GM18511 (cell line): ENCODE measurements around the gene TNPO1.
"Not testable (repeated sequence)": the region's sequence is repeated elsewhere in the genome, so short reads cannot be mapped to it uniquely, and the experiment has no call there.

Source experiments
- ATAC-seq: cut with Tn5 transposase; IDR thresholded peaks from one replicate; pipeline ENCODE4 v1.9.1; 2021; ENCODE audit warnings: mild to moderate bottlenecking, moderate library complexity; ENCODE audit not compliant: unreplicated experiment

Gene TNPO1

DNA sequence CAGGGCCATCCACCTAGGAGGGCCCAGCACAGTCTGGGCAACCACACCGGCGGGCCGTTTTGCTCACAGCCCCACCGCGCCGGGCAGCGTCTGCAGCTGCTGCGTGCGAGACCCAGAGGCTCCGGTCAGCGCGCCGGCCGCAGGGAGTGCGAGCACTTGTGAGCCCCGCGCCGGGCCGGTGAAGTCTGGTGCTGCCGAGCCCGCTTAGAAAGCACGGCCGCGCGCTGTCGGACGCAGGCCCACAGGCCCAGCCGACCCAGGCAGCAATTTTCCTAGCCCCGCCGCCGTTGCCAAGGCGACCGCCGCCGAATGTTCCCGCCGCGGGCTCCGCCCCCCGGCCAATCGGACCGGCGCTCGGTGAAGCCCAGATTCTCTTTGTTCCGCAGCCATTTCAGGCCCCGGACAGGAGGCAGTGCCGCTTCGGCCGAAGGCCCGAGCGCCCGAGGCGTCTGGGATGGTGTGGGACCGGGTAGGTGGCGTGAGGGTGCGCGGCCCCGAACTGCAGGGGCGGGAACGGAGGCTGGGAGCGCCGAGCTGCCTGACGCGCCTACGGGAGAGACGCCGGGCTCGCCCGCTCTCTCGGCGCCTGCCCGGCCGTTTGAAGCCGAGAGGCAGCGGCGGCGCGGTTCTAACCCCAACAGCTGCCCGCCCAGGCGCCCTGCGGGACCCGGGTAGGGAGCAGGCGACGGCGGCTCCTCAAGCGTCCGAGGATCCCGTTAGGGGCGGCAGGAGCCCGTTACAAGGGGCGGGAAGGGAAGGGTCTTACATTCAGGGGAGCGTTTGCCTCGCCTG is at the start of gene TNPO1:
Gene TNPO1, plus strand, starts transcription at position 378 of the 792 bp plus-strand sequence. Its CDS starts 77 bp downstream, at position 455.
- ATAC-seq, result peak; percentile 84

DNA sequence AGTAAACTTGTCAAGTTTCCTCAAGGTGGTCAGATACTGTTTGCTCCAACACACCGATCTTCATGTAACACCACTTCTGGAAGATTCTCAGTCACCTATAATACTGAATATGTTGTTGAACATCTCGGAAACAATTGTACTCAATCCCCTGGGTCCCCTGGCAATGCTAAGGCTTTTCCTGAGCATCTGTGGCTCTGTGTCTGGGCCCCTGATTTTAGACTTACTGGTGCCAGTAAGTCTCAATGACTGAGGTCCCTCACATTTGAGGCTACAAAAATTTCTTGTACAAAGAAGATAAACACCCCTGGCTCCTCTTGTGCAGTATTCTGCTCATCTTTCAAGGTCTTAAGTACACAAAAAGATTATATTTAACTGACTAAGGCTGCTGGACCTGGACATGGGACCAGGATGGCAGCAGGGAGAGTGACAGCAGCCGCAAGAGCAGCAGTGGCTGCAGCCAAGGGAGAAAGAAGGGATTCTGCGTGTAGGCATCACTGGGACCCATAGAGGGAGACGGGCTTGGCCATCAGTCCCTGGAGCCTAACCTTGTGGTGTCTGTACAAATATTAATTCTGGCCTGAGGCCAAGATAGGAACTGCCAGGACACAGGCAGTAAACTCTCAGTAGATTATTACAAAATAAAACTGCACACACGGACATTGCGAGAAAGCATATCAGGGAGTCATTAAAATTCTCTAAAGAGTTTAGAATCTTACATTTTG is 49.0 kb upstream of the TNPO1 start:
- no peak for ATAC-seq

- no peak for ATAC-seq
Observed at GRCh38 chr5:72770266-72770665, 46.2 kb upstream of the TNPO1 start.

GRCh38 chr5:72776684-72777083 is 39.8 kb upstream of the TNPO1 start:
- ATAC-seq, result no peak

- no peak for ATAC-seq
Observed at GRCh38 chr5:72779520-72779919, 36.9 kb upstream of the TNPO1 start.

GRCh38 chr5:72783354-72783753 is 33.1 kb upstream of the TNPO1 start:
- no peak for ATAC-seq

GRCh38 chr5:72784129-72784528 is 32.3 kb upstream of the TNPO1 start:
- no peak for ATAC-seq

DNA sequence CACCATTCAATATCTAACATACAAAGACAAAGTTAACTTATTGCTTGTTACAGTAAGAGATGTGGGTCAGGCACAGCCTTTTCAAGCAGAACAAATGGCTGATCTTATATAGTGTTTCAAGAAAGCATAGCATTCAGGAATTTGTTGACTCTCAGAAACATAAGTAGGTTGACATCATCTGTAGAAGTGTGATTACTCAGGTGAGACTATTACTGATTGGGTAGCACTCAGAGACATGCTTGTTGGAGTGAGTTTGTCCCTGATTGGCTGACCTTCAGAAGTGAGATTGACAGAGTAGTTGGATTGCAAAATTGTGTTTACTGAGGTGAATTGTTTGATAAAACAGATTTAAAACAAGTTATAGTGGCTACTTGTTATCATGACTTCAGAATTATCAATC is 30.7 kb upstream of the TNPO1 start:
- ATAC-seq, result no peak

- no peak for ATAC-seq
Observed at GRCh38 chr5:72786676-72787075, 29.8 kb upstream of the TNPO1 start.

DNA sequence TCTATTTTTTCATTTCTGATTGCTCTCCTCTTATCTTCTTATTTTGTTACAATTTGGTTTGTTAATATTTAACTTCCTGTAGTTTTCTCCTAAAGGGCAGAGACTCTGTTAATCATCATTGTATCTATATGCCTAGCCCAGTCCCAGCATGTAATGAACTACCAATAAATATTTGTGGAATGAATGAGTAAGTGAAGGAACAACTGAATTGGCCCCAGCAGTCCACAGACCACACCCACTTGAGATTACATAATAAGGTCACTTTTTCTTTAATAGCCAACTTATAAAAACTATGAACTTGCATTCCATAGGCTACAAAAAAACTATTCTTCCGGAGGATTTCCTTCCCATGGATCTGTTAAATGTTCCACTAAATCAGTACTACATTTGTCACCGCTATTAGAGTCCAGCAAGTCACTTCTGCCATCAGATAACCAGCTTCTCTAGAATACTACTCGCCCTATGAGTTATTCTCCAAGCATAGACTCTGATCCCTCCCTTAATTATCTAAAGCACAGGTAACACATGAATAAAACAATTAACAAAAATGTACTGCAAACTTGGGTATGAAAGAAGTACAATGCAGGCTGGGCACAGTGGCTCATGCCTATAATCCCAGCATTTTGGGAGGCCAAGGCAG is 27.5 kb upstream of the TNPO1 start:
- ATAC-seq, result no peak

DNA sequence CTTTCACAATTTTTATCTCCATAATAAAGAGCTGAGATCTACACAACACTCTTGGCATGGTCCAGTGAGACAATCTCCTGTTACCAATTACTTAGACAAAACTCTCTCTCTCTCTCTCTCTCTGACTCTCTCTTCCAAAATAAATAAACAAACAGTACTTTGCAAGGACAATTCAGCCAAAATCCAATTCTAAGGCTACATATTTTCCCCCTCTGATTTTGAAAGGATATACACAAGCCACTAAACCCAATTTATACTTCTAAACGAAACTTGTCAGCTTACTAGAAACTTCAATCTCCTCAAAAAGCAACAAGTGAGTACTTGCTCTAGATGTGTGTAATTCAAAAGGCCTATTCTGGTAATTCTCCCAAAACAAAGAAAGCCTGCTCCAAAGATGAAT is 26.3 kb upstream of the TNPO1 start:
- no peak for ATAC-seq

GRCh38 chr5:72792662-72793061 is 23.8 kb upstream of the TNPO1 start:
- ATAC-seq, result not testable (repeated sequence)

DNA sequence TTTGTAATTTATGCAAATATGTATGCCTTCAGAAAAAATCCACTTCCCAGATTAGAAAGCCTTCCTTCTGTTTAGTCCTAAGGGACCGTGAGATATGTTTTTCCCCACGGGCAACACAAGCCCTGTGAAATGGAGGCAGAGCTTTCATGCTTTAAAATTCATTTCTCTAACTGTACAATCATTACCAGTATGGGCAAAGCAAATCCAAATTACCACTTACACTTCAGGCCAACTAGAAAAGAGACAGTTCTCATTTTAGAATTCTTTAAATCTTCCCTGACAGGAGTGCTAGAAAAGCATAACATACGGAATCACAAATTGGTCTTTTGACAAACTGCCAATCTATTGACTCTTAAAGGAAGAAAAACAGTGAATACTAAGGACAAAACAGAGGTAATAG is 20.5 kb upstream of the TNPO1 start:
- no peak for ATAC-seq

- ATAC-seq, result no peak
Observed at GRCh38 chr5:72799721-72800120, 16.7 kb upstream of the TNPO1 start.

DNA sequence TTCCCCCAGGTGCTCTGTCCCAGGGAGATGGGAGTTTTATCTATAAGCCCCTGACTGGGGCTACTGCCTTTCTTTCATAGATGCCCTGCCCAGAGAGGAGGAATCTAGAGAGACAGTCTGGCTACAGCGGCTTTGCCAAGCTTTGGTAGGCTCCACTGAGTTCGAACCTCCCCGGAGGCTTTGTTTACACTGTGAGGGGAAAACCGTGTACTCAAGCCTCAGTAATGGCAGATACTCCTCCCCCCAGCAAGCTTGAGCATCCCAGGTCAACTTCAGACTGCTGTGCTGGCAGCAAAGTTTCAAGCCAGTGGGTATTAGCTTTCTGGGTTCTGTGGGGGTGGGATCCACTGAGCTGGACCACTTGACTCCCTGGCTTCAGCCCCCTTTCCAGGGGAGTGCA is 7.8 kb upstream of the TNPO1 start:
- not testable (repeated sequence) for ATAC-seq

DNA sequence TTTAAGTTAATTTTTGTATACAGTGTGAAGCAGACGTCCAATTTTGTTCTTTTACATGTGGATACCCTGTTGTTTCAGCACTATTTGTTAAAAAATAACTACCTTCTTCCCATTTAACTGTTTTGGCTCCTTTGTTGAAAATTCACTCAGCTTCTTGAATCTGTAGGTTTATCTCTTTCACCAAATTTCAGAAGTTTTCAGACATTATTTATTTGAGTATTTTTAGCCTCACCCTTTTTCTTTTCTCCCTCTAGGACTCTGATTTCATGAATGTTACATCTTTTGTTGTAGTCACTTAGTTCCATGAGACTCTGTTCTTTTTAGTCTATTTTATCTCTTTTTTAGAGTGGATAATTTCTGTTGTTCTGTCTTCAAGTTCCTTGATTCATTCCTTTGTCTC is 4.6 kb upstream of the TNPO1 start:
- ATAC-seq, result no peak

GRCh38 chr5:72812488-72812887 is 4.0 kb upstream of the TNPO1 start:
- ATAC-seq, result no peak

- ATAC-seq, result no peak
Observed at GRCh38 chr5:72814104-72814503, 2.4 kb upstream of the TNPO1 start.

DNA sequence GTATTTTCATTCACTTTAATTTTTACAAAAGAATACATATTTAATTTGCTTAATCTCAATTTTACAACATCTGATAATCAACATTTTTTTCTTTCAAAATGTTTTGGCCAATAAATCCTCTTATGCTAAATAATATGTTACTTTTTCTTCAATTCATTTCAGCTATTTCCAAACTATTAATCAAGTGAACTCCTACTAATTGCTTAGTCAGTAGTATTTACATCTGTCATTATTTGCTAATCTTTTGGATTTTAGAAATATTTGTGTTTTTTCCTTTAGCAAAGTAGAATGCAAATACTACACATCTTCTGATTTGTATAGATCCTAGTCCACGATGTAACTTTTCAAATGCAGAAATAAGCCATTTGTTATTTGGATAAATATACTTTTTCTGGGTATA is 1.6 kb upstream of the TNPO1 start:
- no peak for ATAC-seq

DNA sequence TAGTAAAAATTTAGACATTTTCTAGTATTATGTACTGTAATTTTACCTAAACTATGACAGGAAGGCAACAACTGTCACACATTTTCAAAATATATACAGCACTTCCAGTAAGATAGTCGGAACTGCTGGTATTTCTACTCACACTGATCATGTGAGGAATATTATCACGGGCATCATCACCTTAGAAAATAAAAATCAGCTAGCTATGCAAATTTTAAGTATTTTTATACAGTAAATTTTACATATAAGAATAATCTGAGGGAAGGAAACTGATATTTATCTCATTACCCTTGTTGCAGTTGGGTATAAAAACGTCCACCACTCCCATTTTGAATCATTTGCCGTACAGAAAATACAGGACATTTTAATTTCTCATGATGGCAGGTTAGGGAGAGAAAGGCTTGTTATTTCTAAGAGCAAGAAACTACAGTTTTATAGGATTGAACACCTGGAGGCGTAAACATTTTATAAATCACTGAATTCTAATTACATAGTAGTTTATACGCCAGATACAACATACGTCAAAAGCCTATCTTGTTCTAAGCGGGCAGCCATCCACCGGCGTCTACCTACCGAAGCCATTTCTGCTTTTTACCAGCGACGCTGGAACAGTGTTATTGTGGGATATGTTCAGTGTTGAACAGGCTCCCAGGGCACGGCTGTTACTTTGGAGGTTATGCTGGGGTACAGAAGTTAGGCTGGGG is 729 bp upstream of the TNPO1 start:
- ATAC-seq, result no peak

- peak; percentile 45 for ATAC-seq
Observed at GRCh38 chr5:72817076-72817481, 618 bp downstream of the TNPO1 start.
